Measurements from ENCODE around the gene SH2D3A.

DNA sequence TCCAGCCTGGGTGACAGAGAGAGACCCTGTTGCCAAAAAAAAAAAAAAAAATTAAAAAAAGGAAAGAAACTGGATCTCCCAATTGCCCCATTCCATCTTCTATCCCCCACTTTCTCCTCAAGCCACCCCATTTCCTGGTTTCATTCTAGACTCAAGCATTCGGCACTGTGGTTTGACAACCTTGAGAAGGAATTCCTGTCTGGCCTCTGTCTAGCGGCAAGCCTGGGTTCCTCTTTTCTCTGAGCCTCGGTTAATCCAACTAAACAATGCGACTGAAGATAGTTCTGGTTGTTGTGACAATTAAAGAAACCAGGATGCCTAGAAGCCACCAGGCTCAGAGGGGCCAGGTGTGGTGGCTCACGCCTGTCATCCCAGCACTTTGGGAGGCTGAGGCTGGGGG, 43.5 kb downstream of the SH2D3A start:
- TF ChIP-seq, protein P1, sequence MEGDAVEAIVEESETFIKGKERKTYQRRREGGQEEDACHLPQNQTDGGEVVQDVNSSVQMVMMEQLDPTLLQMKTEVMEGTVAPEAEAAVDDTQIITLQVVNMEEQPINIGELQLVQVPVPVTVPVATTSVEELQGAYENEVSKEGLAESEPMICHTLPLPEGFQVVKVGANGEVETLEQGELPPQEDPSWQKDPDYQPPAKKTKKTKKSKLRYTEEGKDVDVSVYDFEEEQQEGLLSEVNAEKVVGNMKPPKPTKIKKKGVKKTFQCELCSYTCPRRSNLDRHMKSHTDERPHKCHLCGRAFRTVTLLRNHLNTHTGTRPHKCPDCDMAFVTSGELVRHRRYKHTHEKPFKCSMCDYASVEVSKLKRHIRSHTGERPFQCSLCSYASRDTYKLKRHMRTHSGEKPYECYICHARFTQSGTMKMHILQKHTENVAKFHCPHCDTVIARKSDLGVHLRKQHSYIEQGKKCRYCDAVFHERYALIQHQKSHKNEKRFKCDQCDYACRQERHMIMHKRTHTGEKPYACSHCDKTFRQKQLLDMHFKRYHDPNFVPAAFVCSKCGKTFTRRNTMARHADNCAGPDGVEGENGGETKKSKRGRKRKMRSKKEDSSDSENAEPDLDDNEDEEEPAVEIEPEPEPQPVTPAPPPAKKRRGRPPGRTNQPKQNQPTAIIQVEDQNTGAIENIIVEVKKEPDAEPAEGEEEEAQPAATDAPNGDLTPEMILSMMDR (IDR thresholded peaks at IDR 0.05) = no peak
- no peak for TF ChIP-seq POLR2AphosphoS5 (IDR thresholded peaks at IDR 0.05)
- no peak for TF ChIP-seq POLR2A (IDR thresholded peaks at IDR 0.05)
- TF ChIP-seq EP300 (IDR thresholded peaks at IDR 0.05) = no peak
